ENCODE results near the gene ABHD18. TPM values are rescaled to one million over a fixed set of nuclear protein-coding genes. Genes with fewer than 3 reads are reported as not detected.
"Not testable (repeated sequence)": the region's sequence is repeated elsewhere in the genome, so short reads cannot be mapped to it uniquely, and the experiment has no call there.

The ABHD18 gene
- total RNA-seq, 1 experiment from 2014 or later, result 14.9 TPM

DNA sequence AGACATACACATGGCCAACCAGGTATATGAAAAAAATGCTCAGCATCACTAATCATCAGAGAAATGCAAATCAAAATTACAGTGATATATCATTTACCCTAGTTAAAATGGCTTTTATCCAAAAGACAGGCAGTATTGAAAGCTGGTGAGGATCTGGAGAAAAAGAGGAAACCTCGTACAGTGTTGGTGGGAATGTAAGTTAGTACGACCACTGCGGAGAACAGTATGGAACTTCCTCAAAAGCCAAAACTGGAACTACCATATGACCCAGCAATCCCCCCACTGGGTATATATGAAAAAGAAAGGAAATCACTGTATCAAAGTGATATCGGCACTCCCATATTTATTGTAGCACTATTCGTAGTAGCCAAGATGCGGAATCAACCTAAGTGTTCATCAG lies 23.4 kb downstream of the ABHD18 start:
- Histone ChIP-seq H3K4me3 (ENCODE audit: low read depth, low read length) (no peak overlapping the region), H3K4me1 (no peaks in the 10 kb centered on the region), H3K27me3 (replicated peaks; ENCODE audit: control insufficient read depth, insufficient read depth, low read length) (no peaks in the 10 kb centered on the region), H3K9me3 (no peaks in the 10 kb centered on the region), H3K36me3 (ENCODE audit: control insufficient read depth, insufficient read depth, low read length) (no peaks in the 10 kb centered on the region)
- BruUV-seq (replicated peaks), result no TSS peak
- no peak overlapping the region for H3K4me3 Mint-ChIP-seq (ENCODE audit: unreplicated experiment)
- no peak overlapping the region for H3K27ac Mint-ChIP-seq (ENCODE audit: unreplicated experiment)
- intact Hi-C loops (cut with micrococcal nuclease; ENCODE audit: unreplicated experiment), result no loop called here
- H3K4me1 Mint-ChIP-seq (ENCODE audit: low read depth, unreplicated experiment), result no peaks in the 10 kb centered on the region
- DNase-seq, result no peak
- CTCF ChIA-PET, result no interaction called here
- H3K9me3 Mint-ChIP-seq (ENCODE audit: unreplicated experiment), result no peaks in the 10 kb centered on the region
- POLR2A ChIA-PET, result no interaction called here
- peaks cover 9% of the 10 kb centered on the region for H3K36me3 Mint-ChIP-seq (ENCODE audit: insufficient read depth, unreplicated experiment)
- H3K27me3 Mint-ChIP-seq (ENCODE audit: insufficient read depth, unreplicated experiment), result no peaks in the 10 kb centered on the region
- TF ChIP-seq, protein P1, sequence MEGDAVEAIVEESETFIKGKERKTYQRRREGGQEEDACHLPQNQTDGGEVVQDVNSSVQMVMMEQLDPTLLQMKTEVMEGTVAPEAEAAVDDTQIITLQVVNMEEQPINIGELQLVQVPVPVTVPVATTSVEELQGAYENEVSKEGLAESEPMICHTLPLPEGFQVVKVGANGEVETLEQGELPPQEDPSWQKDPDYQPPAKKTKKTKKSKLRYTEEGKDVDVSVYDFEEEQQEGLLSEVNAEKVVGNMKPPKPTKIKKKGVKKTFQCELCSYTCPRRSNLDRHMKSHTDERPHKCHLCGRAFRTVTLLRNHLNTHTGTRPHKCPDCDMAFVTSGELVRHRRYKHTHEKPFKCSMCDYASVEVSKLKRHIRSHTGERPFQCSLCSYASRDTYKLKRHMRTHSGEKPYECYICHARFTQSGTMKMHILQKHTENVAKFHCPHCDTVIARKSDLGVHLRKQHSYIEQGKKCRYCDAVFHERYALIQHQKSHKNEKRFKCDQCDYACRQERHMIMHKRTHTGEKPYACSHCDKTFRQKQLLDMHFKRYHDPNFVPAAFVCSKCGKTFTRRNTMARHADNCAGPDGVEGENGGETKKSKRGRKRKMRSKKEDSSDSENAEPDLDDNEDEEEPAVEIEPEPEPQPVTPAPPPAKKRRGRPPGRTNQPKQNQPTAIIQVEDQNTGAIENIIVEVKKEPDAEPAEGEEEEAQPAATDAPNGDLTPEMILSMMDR (IDR thresholded peaks at IDR 0.05; ENCODE audit: insufficient read depth in 1 of 2, low read depth in 1 of 2, low read length in 1 of 2, severe bottlenecking in 1 of 2, unreplicated experiment in 1 of 2), result no peak

DNA sequence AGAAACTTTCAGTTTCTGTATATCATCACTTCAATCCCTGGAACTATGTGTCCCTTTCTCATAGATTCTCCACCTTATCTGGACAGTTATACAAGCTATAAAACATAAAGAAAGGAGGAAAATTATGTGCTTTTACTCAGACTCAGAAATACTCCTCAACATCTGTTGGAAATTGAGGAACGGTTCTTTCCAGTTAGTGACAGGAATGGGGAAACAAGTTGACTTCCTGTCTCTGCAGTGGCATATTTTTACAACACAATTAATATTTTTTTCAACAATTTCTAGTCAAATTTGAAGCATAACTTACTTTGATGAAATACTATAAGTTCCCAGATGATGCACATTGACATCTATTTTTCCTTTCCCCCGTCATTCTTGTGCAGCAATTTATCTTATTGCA lies 27.9 kb downstream of the ABHD18 start:
- ChIA-PET CTCF (no interaction called here), POLR2A (no interaction called here)
- no peaks in the 10 kb centered on the region for H3K27me3 Mint-ChIP-seq (ENCODE audit: insufficient read depth, unreplicated experiment)
- DNase-seq, result no peak
- H3K27ac Mint-ChIP-seq (ENCODE audit: unreplicated experiment), result no peak overlapping the region
- H3K4me1 Mint-ChIP-seq (ENCODE audit: low read depth, unreplicated experiment), result no peaks in the 10 kb centered on the region
- H3K4me3 ChIP-seq (ENCODE audit: low read depth, low read length), result no peak overlapping the region
- intact Hi-C loops (cut with micrococcal nuclease; ENCODE audit: unreplicated experiment), result no loop called here
- no TSS peak for BruUV-seq (replicated peaks)
- H3K36me3 Mint-ChIP-seq (ENCODE audit: insufficient read depth, unreplicated experiment), result peaks cover 10% of the 10 kb centered on the region
- H3K9me3 ChIP-seq, result peaks cover 12% of the 10 kb centered on the region; the same call in 1 of the 2 replicates
- H3K4me1 ChIP-seq, result no peaks in the 10 kb centered on the region
- no peak overlapping the region for H3K4me3 Mint-ChIP-seq (ENCODE audit: unreplicated experiment)
- peaks cover 9% of the 10 kb centered on the region for H3K9me3 Mint-ChIP-seq (ENCODE audit: unreplicated experiment)
- TF ChIP-seq, protein P1 (IDR thresholded peaks at IDR 0.05; ENCODE audit: insufficient read depth in 1 of 2, low read depth in 1 of 2, low read length in 1 of 2, severe bottlenecking in 1 of 2, unreplicated experiment in 1 of 2), result no peak
- H3K27me3 ChIP-seq (replicated peaks; ENCODE audit: control insufficient read depth, insufficient read depth, low read length), result no peaks in the 10 kb centered on the region
- no peaks in the 10 kb centered on the region for H3K36me3 ChIP-seq (ENCODE audit: control insufficient read depth, insufficient read depth, low read length)

DNA sequence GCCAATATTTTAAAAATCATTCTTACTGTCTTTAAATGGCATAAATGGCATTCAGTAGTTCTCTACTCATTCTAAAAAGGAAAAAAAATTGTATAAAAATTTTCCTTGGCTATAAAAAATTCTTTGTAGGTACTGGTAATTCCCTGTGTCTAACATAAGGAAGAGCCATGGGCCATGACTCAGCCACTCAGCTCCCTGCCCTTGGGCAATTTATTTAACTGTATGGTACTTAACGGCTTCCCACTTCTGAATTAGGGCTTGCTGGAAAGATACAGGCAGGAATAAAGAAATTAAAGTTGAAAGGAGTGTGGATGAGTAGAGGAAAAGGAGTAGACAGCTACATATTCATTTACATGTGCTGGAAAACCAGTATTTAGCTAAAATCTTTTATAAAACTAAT lies 30.6 kb downstream of the ABHD18 start:
- ChIA-PET CTCF (no interaction called here), POLR2A (no interaction called here)
- intact Hi-C loops (cut with micrococcal nuclease; ENCODE audit: unreplicated experiment), result no loop called here
- no peak overlapping the region for H3K27ac Mint-ChIP-seq (ENCODE audit: unreplicated experiment)
- no peak for DNase-seq
- Histone ChIP-seq H3K36me3 (ENCODE audit: control insufficient read depth, insufficient read depth, low read length) (no peaks in the 10 kb centered on the region), H3K4me1 (no peaks in the 10 kb centered on the region), H3K9me3 (peaks cover 12% of the 10 kb centered on the region; the same call in 1 of the 2 replicates), H3K27me3 (replicated peaks; ENCODE audit: control insufficient read depth, insufficient read depth, low read length) (no peaks in the 10 kb centered on the region), H3K4me3 (ENCODE audit: low read depth, low read length) (no peak overlapping the region)
- peaks cover 10% of the 10 kb centered on the region for H3K36me3 Mint-ChIP-seq (ENCODE audit: insufficient read depth, unreplicated experiment)
- H3K4me3 Mint-ChIP-seq (ENCODE audit: unreplicated experiment), result no peak overlapping the region
- no peaks in the 10 kb centered on the region for H3K4me1 Mint-ChIP-seq (ENCODE audit: low read depth, unreplicated experiment)
- TF ChIP-seq, protein P1 (IDR thresholded peaks at IDR 0.05; ENCODE audit: insufficient read depth in 1 of 2, low read depth in 1 of 2, low read length in 1 of 2, severe bottlenecking in 1 of 2, unreplicated experiment in 1 of 2), result no peak
- no TSS peak for BruUV-seq (replicated peaks)
- H3K27me3 Mint-ChIP-seq (ENCODE audit: insufficient read depth, unreplicated experiment), result no peaks in the 10 kb centered on the region
- H3K9me3 Mint-ChIP-seq (ENCODE audit: unreplicated experiment), result peaks cover 9% of the 10 kb centered on the region

DNA sequence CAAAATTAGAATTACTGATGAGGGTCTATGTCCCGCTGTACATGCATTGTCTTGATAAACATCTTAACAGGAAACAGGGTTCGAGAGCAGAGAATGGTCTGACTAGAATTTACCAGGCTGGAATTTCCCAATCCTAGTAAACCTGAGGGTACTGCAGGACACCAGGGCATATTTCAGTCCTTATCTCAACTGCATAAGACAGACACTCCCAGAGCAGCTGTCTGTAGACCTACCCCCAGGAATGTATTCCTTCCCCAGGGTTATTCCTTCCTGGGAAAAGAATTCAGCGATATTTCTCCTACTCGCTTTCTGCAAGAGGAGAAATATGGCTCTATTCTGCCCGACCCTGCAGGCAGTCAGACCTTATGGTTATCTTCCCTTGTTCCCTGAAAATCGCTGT lies 31.3 kb downstream of the ABHD18 start:
- H3K4me3 Mint-ChIP-seq (ENCODE audit: unreplicated experiment); H3K4me3 ChIP-seq (ENCODE audit: low read depth, low read length); intact Hi-C loops (cut with micrococcal nuclease; ENCODE audit: unreplicated experiment); H3K27me3 ChIP-seq (replicated peaks; ENCODE audit: control insufficient read depth, insufficient read depth, low read length); CTCF ChIA-PET; POLR2A ChIA-PET; BruUV-seq (replicated peaks); H3K36me3 ChIP-seq (ENCODE audit: control insufficient read depth, insufficient read depth, low read length); H3K27me3 Mint-ChIP-seq (ENCODE audit: insufficient read depth, unreplicated experiment); H3K4me1 ChIP-seq; H3K27ac Mint-ChIP-seq (ENCODE audit: unreplicated experiment); DNase-seq; H3K9me3 Mint-ChIP-seq (ENCODE audit: unreplicated experiment); H3K4me1 Mint-ChIP-seq (ENCODE audit: low read depth, unreplicated experiment): not testable (repeated sequence)
- peaks cover 12% of the 10 kb centered on the region; the same call in 1 of the 2 replicates for H3K9me3 ChIP-seq
- peaks cover 10% of the 10 kb centered on the region for H3K36me3 Mint-ChIP-seq (ENCODE audit: insufficient read depth, unreplicated experiment)

Data from Caco-2 (cell line).